Measurements from ENCODE around the gene CRISPLD2.

Gene CRISPLD2

DNA sequence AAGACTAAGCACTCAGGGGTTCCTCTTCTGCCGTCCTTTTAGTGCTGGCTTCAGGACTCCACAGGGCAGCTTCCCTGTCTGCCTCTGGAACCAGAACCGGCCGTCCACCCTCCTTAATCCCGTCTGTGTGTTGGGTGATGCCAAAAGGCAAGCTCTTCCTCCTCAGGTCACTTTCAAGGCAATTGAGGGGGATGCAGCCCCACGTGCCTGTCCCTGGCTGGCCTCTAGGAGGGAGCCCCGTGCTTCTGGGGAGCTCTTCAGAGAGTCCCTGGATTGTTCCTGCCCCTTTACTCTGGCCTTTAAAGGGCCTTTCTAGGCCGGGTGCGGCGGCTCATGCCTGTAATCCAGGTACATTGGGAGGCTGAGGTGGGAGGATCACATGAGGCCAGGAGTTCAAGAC lies 77.1 kb downstream of the CRISPLD2 start:
- ChIA-PET POLR2A (ENCODE audit: low non-redundant PET) (no interaction called here), CTCF (interaction anchor here (0.6 to 1.4 kb wide), 2 partner anchors 74 to 278 kb away, joined by 3 read pairs; no protein-coding TSS in a partner anchor)
- TF ChIP-seq, protein P1, sequence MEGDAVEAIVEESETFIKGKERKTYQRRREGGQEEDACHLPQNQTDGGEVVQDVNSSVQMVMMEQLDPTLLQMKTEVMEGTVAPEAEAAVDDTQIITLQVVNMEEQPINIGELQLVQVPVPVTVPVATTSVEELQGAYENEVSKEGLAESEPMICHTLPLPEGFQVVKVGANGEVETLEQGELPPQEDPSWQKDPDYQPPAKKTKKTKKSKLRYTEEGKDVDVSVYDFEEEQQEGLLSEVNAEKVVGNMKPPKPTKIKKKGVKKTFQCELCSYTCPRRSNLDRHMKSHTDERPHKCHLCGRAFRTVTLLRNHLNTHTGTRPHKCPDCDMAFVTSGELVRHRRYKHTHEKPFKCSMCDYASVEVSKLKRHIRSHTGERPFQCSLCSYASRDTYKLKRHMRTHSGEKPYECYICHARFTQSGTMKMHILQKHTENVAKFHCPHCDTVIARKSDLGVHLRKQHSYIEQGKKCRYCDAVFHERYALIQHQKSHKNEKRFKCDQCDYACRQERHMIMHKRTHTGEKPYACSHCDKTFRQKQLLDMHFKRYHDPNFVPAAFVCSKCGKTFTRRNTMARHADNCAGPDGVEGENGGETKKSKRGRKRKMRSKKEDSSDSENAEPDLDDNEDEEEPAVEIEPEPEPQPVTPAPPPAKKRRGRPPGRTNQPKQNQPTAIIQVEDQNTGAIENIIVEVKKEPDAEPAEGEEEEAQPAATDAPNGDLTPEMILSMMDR (conservative IDR thresholded peaks at IDR 0.05; ENCODE audit: low read depth) = no peak
- no peak for DNase-seq (ENCODE audit: low spot score)
- H3K27ac ChIP-seq = no peak overlapping the region

DNA sequence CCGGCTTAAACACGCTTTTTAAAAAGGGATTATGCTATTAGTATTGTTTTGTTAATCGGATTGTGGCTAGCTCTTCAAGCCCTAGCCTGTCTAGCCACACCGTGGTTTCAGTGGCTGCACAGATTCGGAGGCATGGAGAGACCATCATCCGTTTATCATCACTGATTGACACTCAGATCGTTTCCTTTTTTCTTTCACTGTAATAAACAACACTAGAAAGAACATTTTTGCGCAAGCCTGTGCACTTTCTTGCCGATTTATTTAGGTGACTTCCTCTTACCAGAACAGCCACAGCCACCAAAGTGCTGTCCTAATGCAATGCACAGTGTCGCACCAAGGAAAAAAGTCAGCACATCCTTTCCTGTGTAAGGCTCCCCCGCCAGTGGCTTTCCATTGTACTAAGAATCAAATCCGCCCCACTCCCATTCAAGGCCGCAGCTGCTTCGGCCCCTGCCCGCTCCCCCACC lies 78.2 kb downstream of the CRISPLD2 start:
- CTCF ChIA-PET = interaction anchor here (0.6 to 1.4 kb wide), 2 partner anchors 42 to 73 kb away, joined by 3 to 4 read pairs; no protein-coding TSS in a partner anchor

DNA sequence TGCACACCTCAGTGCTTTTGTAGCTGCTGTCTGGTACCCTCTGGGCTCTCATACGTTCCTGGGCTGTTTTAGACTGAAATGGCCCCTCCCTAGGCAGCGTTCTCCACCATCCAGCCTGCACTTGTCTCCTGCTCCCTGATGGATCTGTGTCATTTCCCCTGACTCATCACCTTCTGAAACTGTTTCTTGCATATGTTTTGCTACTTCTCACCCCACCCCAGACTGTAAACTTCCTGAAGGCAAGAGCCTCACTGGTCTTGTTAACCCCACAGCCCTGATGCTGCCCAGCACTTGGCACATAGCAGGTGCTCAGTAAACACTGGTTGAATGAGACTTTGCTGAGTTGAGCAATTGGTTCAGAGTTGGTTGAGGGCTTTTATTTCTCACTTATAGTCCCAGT lies 78.7 kb downstream of the CRISPLD2 start:
- POLR2A ChIA-PET (ENCODE audit: low non-redundant PET) = no interaction called here
- peak; percentile 70 for DNase-seq (ENCODE audit: low spot score)
- CTCF ChIA-PET = interaction anchor here (0.6 kb wide), 1 partner anchor 43 kb away, joined by 4 read pairs; no protein-coding TSS in a partner anchor
- H3K27ac ChIP-seq = peak overlapping the region; percentile 0; the same call in 1 of the 2 replicates
- TF ChIP-seq, protein P1 (conservative IDR thresholded peaks at IDR 0.05; ENCODE audit: low read depth) = no peak

More for the DNA sequence above, 78.2 kb downstream of the CRISPLD2 start:
- TF ChIP-seq, protein P1 (conservative IDR thresholded peaks at IDR 0.05; ENCODE audit: low read depth) = no peak
- POLR2A ChIA-PET (ENCODE audit: low non-redundant PET) = no interaction called here
- no peak for DNase-seq (ENCODE audit: low spot score)
- peak overlapping the region; percentile 0; the same call in 1 of the 2 replicates for H3K27ac ChIP-seq

DNA sequence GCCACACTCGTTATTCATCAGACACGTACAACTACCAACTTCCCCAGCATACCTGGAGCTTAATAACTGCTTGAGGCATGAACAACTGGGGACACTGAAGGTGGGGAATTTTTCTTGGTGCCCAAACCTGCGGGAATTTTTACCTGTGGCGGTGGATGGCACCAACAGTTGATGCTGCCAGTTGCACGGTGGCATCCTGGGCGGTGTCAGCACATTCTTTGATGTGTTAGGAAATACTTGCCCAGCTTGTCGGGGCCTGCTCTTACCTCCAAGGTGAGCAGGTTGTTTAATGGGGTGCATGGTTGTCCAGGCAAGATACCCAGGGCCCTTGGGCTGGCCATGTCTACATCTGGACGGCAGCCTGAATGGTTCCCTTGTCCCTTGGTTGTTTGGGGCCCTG lies 79.6 kb downstream of the CRISPLD2 start:
- TF ChIP-seq, protein P1 (conservative IDR thresholded peaks at IDR 0.05; ENCODE audit: low read depth) = no peak
- DNase-seq (ENCODE audit: low spot score) = peak; percentile 62
- ChIA-PET POLR2A (ENCODE audit: low non-redundant PET) (no interaction called here), CTCF (interaction anchor here (0.5 to 0.7 kb wide), 3 partner anchors 79 to 162 kb away, joined by 3 to 6 read pairs (median 3); no protein-coding TSS in a partner anchor)
- no peak overlapping the region for H3K27ac ChIP-seq

DNA sequence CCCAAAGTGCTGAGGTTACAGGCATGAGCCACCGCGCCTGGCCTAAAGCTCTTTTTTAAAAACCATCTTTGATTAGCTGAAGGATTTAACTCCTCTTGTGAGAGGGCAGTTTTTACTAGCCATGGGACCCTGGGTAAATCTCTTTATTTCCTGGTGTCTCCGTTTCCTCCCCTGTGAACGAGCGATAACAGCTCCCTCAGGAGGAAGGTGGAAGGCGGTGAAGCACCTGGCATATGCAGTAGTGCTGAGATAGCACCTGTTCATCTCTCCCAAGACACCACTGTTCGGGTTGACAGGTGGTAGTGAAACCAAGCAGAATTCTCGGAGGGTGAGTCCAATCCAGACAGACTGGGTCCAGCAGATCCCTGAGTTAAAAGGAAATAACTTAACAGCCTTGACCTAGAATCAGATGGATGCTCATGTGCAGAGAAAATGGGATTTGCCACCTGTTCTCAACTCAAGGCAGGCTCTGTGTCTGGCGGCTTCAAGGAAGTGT lies 86.2 kb downstream of the CRISPLD2 start:
- CTCF ChIA-PET = interaction anchor here (0.6 kb wide), 1 partner anchor 19 kb away, joined by 3 read pairs; no protein-coding TSS in a partner anchor

DNA sequence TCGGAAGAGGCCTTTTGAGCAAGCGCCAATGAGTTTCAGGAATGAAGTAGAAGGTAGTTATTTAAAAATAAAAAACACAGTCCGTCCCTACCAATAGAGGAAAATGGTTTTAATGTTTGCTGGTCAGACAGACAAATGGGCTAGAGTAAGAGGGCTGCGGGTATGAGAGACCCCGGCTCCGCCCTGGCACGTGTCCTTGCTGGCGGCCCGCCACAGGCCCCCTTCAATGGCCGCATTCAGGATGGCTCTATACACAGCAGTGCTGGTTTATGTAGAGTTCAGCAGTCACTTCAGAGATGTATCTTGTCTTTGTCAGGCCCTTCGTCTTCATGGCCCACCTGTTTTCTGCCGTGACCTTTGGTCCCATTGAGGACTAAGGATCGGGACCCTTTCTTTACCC lies 87.3 kb downstream of the CRISPLD2 start:
- ChIA-PET POLR2A (ENCODE audit: low non-redundant PET) (no interaction called here), CTCF (no interaction called here)
- no peak for DNase-seq (ENCODE audit: low spot score)
- no peak overlapping the region for H3K27ac ChIP-seq
- TF ChIP-seq, protein P1 (conservative IDR thresholded peaks at IDR 0.05; ENCODE audit: low read depth) = no peak

More for the DNA sequence above, 86.2 kb downstream of the CRISPLD2 start:
- no peak for DNase-seq (ENCODE audit: low spot score)
- H3K27ac ChIP-seq = no peak overlapping the region
- TF ChIP-seq, protein P1 (conservative IDR thresholded peaks at IDR 0.05; ENCODE audit: low read depth) = no peak
- POLR2A ChIA-PET (ENCODE audit: low non-redundant PET) = interaction anchor here (0.6 kb wide), 1 partner anchor 42 kb away, joined by 3 read pairs; no protein-coding TSS in a partner anchor
